HG03159 (cell line): Measurements from ENCODE around the gene AFP.

Experiments
- ATAC-seq: cut with Tn5 transposase; IDR thresholded peaks from one replicate; pipeline ENCODE4 v1.9.1; 2021; ENCODE audit warnings: mild to moderate bottlenecking, moderate library complexity; ENCODE audit not compliant: unreplicated experiment

The AFP gene

DNA sequence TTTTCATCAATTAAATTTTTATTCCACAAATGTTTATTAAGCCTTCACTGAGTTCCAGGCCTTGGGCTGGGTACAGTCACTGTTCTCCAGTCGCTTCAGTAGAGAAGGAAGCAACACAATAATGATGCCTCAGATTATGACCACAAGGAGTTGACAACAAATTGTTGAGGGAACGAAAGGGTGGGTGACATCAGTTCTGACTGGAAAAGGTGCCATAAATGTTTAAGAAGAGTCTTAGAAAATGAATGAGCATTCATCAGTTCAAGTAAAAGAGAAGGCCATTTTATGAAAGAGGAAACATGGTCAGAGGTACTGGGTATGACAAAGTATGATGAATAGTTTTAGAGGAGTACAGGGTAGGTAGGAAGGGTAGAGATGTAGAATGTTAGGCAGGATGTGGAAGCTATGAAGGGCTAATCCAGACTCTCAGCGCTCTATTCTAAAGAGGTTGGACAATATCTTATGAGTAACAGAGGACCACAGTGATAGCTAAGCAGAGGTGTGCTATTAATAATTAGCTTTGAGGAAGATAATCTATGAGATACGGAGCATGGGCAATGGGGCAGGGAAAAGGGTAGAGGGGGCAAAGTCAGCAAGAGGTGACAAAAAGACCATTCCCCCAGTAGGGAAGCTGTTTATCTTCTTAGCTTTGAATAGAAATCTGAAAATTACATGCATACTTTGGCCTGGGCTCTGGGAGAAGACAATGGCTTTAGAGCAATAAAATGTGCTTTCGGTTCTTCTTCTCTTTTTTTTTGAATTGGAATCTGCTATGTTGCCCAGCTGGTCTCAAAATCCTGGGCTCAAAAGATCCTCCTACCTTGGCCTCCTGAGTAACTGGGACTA lies 20.4 kb downstream of the AFP start:
- no peak for ATAC-seq

DNA sequence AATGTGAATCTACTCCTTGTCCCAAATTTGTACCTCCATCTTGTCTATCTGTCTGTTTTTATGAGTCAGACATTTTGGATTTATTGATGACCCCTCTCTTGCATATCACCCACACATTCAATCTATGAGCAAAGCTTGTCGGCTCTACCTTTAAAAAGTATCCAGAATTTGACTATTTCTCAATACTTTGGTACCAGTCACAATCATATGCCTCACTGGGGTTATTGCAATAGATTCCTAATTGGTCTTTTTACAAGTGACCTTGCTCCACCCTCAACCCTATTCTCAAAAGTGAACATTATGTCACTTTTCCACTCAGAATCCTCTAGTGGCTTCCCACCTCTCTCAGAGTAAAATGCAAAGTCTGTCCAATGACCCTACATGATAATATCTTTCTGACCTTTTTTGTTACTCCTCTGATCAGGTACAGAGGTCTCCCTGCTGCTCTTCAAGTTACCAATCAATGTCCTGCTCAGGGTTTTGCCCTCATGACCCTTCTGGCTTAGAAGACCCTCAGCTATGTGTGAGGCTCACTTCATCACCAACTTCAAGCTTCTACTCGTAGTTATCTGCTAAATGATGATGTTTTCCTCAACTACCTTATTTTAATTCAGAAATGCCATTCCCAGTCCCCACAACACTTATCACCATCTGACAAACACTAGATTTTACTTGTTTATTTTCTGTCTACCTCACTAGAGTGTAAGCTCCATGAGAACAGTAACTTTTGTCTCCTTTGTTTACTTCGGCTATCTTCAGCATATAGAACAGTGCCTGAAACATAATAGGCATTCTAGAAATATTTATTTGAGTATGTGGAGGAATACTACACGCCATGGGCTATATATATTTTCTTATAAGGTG lies 22.4 kb downstream of the AFP start:
- ATAC-seq = no peak

DNA sequence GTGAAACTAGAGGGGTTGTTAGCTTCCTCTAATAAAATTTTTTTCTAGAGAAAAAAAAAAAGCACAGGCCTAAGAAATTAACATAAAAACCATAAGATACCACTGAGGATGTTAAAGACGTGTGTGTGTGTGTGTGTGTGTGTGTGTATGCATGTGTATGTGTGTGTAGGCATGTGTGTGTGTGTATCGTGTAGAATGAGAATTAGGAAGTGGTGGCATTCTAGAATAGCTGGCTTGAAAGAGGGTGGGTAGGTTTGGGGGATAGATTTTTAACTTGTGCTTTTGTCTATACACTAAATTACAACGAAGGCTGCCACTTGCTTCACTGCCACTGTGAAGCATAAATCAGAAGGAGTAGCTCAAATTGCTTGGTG lies 23.0 kb downstream of the AFP start:
- no peak for ATAC-seq

DNA sequence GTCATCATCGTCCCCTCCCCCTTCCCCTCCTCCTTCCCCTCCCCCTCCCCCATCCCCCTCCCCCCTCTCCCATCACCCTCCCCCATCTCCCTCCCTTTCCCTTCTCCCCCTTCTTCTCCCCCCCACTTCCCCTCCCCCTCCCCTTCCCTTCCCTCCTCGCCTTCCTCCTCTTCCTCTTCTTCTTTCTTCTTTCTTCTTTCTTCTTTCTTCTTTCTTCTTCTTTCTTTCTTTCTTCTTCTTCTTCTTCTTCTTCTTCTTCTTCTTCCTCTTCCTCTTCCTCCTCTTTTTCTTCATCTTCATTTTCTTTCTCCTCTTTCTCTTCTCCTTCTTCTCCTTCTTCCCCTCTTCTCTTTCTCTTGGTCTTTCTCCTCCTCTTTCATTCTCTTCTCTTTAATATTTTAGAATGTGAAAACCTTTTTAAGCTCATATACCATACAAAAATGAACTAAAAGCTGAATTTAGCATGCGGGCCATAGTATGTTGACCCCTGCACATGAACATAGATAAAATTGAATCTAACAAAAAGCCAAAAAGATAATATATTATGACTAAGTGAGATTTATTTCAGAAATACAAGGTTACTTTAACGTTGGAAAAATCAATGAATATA lies 25.0 kb downstream of the AFP start:
- no peak for ATAC-seq

DNA sequence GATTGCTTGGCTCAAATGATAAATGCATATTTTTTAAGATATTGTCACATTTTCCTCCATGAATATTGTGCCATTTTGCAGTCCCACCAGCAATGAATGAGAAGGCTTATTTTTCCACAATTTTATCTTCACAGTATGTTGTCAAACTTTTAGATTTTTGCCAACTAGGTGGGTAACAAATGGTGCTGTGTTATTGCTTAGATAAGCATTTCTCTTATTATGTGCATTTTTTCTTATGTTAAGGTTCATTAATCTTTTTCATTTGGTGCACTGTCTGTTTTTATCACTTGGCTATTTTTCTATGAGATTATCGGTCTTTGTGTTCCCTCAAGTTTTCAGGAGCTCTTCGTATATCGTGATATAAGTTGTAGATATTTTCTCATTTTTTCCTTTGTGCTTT lies 32.1 kb downstream of the AFP start:
- ATAC-seq = no peak

DNA sequence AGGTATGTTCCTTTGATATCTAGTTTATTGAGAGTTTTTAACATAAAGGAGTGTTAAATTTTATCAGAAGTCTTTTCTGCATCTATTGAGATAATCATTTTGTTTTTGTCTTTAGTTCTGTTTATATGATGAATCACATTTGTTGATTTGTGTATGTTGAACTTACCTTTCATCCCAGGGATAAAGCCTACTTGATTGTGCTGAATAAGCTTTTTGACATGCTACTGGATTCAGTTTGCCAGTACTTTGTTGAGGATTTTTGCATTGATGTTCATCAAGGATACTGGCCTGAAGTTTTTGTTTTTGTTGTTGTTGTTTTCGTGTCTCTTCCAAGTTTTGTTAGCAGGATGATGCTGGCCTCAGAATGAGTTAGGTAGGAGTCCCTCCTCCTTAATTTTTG lies 34.7 kb downstream of the AFP start:
- no peak for ATAC-seq

- ATAC-seq = no peak
These were observed 41.2 kb downstream of the AFP start for GRCh38 chr4:73477176-73477575.

- ATAC-seq = no peak
These were observed 43.3 kb downstream of the AFP start for GRCh38 chr4:73479323-73479722.

DNA sequence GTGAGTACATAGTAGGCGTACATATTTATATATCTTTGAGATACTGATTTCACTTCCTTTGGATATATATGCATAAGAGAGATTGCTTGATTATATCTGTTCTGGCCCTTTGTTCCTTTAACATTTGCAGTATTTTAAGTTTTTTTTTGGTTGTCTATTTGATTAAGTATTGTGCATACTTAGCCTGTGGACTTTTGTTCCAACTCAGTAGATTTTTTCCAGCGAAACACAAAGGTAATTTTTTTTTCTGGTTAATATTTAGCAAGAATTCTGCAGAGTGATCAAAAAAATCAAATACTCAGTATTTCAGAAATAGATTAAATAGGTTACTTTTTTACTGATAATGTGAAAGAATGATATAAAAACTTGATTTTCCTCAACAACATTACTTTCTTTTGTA lies 45.3 kb downstream of the AFP start, which contains the start of gene AFM:
Gene AFM, plus strand, starts transcription at position 388 of the 400 bp plus-strand sequence. CDS start 31 bp downstream, outside the sequence.
- ATAC-seq = no peak

DNA sequence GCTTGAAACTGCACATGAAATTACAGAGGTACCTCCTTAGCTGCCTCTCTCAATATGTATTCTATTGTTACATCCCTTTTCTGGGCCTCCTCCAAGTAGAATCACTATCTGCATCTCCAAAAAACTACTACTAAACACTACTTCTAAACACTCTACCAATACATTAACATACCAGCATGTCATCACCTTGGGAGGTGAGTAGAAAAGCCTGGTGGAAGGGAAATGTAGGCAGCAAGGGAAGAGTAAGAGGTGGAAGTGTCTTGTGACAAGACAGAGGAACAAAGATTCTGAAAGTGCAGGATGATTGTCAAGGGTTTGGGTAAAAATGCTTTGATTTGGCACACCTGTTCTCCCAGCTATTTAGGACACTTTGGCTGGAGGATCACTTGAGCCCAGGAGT lies 49.1 kb downstream of the AFP start:
- no peak for ATAC-seq

DNA sequence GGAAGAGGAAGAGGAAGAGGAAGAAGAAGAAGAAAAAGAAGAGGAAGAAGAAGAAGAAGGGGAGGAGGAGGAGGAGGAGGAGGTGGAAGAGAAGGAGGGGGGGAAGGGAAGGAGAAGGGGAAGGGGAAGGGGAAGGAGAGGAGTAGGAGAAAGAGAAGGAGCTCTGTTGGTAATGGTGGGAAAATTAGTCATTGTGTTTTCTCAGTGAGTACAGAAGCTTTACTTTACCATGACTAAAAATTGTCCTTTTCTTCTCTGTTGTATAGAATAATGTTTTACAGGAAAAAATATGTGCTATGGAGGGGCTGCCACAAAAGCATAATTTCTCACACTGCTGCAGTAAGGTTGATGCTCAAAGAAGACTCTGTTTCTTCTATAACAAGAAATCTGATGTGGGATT lies 49.6 kb downstream of the AFP start:
- ATAC-seq = no peak

DNA sequence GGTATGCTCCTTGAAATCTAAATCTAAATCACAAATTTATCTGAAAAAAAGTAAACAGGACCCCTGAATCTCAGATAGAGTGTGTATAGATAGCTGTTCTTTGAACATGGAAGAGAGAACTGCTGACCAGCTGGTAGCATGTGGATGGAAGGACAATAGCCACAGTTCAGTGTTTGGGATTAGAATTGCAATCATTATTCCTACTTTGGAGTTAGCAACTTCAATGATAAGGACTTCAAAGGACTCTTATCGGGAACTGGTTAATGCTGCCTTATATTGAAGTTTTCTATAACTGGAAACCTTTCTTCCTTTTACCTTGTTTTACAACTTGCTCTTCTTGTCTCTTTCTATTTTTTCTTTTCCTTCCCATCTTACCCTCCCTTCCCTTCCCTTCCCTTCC lies 50.5 kb downstream of the AFP start:
- ATAC-seq = no peak

- ATAC-seq = no peak
These were observed 51.2 kb downstream of the AFP start for GRCh38 chr4:73487233-73487632.

GRCh38 chr4:73499996-73500765 lies 64.2 kb downstream of the AFP start:
- ATAC-seq = no peak

DNA sequence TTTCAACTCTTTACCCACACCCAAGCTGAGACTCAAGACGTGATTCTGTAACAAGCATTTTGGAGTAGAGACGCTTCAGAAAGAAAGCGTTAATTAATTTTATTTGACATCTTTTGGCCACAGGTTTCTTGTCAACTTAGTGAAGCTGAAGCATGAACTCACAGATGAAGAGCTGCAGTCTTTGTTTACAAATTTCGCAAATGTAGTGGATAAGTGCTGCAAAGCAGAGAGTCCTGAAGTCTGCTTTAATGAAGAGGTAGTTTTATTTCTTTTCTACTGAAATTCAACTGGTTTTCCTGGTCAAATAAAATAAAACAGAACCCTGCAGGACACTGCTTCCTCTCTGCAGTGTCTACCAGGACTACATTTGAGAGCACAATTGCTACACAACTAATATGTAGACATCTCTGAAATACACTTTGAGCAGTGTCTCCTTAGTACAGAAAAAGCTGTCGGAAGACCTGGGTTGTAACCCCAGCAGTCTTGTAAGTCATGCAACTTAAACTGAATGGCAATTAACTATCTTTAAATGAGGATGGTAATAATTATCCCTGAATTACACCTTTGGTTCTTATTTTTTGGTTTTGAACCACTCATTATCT lies 65.7 kb downstream of the AFP start:
- no peak for ATAC-seq

- ATAC-seq = no peak
These were observed 69.5 kb downstream of the AFP start for GRCh38 chr4:73505567-73505966.
